ENCODE results near the gene BAIAP2L2.

- TF ChIP-seq, protein P1, sequence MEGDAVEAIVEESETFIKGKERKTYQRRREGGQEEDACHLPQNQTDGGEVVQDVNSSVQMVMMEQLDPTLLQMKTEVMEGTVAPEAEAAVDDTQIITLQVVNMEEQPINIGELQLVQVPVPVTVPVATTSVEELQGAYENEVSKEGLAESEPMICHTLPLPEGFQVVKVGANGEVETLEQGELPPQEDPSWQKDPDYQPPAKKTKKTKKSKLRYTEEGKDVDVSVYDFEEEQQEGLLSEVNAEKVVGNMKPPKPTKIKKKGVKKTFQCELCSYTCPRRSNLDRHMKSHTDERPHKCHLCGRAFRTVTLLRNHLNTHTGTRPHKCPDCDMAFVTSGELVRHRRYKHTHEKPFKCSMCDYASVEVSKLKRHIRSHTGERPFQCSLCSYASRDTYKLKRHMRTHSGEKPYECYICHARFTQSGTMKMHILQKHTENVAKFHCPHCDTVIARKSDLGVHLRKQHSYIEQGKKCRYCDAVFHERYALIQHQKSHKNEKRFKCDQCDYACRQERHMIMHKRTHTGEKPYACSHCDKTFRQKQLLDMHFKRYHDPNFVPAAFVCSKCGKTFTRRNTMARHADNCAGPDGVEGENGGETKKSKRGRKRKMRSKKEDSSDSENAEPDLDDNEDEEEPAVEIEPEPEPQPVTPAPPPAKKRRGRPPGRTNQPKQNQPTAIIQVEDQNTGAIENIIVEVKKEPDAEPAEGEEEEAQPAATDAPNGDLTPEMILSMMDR (IDR thresholded peaks at IDR 0.05; ENCODE audit: poor library complexity), result no peak
- TF ChIP-seq EZH2 (IDR thresholded peaks at IDR 0.05; ENCODE audit: borderline replicate concordance), result no peak
Measured at GRCh38 chr22:38036392-38037062, 74.0 kb downstream of the BAIAP2L2 start.

All from hepatocyte (in vitro differentiated cells).